PFSK-1 (cell line): Measurements from ENCODE around the gene CACNA2D4.

Experiments used
- FOXP2 ChIP-seq: optimal IDR thresholded peaks from 2 replicates; pipeline ENCODE3; 2011; ENCODE audit warnings: borderline replicate concordance, control low read depth, inconsistent platforms; ENCODE audit not compliant: insufficient read depth; ENCODE audit errors: extremely low read length, extremely low read depth
- POLR2AphosphoS5 ChIP-seq: IDR thresholded peaks from 2 replicates; pipeline ENCODE4 v1.6.1; 2012; ENCODE audit warnings: low read depth, mild to moderate bottlenecking, control low read depth, low read length, moderate library complexity
- REST ChIP-seq, 2 experiments: IDR thresholded peaks; 2 replicates each; pipeline versions ENCODE4 v1.6.1 to v1.8.0; 2011 to 2012; ENCODE audit warnings: low read depth in 2 of 2, low read length in 2 of 2, control low read depth in 1 of 2, inconsistent platforms in 1 of 2, mild to moderate bottlenecking in 1 of 2, moderate library complexity in 1 of 2; ENCODE audit not compliant: insufficient read depth in 1 of 2
- SIN3A ChIP-seq: IDR thresholded peaks from 2 replicates; pipeline ENCODE4 v1.6.1; 2012; ENCODE audit warnings: mild to moderate bottlenecking, low read length, moderate library complexity, borderline replicate concordance; ENCODE audit not compliant: insufficient read depth
- TAF1 ChIP-seq: IDR thresholded peaks from 2 replicates; pipeline ENCODE4 v1.6.1; 2012; ENCODE audit warnings: low read length, control low read depth, borderline replicate concordance; ENCODE audit not compliant: insufficient read depth

The CACNA2D4 gene

DNA sequence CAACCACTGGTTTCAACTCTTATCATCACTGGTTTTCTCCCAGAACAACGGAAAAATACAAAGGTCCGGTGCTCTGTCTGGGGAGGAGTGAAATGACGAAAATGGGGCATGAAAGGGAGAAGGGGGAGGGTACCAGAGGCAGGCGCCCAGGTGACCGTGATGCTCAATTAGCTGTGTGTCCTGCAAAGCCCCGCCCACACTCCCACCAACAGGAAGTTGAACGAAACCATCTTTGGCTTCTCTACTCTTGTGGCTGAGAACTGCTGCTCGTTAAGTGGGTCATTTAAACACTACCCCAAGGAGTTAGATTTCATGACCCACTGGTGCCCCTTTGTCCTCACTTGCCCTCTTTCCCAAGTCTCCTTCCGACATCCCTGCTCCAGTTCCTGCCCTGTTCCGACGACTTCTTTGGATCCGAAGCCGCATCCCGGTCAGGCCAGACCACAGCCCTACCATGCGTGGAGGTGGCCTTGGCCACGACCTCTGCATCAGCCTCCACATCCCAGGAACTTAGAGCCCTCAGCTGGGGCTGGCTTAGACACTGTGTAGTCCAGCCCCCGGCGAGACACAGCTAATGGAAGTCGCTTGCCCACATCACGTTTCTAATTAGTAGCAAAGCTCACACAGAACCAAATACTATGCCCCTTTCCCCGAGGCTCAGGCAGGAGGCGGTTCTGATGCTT is 109.5 kb downstream of the CACNA2D4 start:
- TF ChIP-seq TAF1 (no peak), FOXP2 (no peak), REST (IDR thresholded peaks at IDR 0.05; ENCODE audit: insufficient read depth in 1 of 2, low read depth in 2 of 2, low read length in 2 of 2) (no peak), SIN3A (no peak), POLR2AphosphoS5 (no peak)

DNA sequence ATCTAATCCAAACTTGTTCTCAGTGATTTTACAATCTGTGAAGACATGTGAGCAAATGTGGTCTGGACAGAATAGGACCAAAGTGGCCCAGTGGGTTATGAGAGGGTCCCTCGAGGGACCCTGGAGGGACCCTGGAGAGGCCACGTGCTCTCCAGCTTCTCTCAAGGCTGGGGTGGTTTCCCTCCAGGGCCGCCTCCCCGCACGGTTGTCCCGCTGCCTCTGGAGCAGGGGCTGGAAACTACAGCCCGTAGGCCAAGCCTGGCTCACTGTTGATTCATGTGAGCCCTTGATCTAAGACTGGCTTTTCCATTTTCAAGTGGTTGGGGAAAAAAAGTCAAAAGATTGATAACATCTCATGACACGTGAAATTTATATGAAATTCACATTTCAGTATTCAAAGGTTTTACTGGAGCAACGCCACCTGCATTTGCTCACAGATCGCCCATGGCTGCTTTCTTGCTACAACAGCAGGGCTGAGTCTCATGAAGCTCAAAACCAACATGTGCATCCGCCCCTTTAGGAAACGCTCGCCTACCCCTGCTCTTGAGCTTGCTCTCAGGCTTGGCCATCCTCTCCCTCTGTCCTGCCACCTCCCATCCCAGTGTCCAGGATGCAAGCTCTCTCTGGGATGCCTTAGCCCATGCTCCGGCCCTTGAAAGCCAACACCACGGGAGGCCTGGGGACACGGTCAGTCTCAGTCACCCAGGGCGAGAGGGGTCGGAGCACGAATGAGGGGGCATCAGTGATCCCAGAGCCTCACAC is 110.2 kb downstream of the CACNA2D4 start:
- TF ChIP-seq POLR2AphosphoS5, result no peak
- TF ChIP-seq FOXP2, result no peak
- no peak for TF ChIP-seq SIN3A
- TF ChIP-seq REST (IDR thresholded peaks at IDR 0.05; ENCODE audit: insufficient read depth in 1 of 2, low read depth in 2 of 2, low read length in 2 of 2), result no peak
- no peak for TF ChIP-seq TAF1

- TF ChIP-seq TAF1, result no peak
- TF ChIP-seq FOXP2, result no peak
- no peak for TF ChIP-seq POLR2AphosphoS5
- no peak for TF ChIP-seq REST (IDR thresholded peaks at IDR 0.05; ENCODE audit: insufficient read depth in 1 of 2, low read depth in 2 of 2, low read length in 2 of 2)
- no peak for TF ChIP-seq SIN3A
These were observed 111.2 kb downstream of the CACNA2D4 start for GRCh38 chr12:1807087-1807860.

- no peak for TF ChIP-seq TAF1
- no peak for TF ChIP-seq REST (IDR thresholded peaks at IDR 0.05; ENCODE audit: insufficient read depth in 1 of 2, low read depth in 2 of 2, low read length in 2 of 2)
- no peak for TF ChIP-seq POLR2AphosphoS5
- TF ChIP-seq SIN3A, result no peak
- TF ChIP-seq FOXP2, result no peak
These were observed 112.0 kb downstream of the CACNA2D4 start for GRCh38 chr12:1806301-1807086.
